ENCODE results near the gene RYK.

RYK gene

DNA sequence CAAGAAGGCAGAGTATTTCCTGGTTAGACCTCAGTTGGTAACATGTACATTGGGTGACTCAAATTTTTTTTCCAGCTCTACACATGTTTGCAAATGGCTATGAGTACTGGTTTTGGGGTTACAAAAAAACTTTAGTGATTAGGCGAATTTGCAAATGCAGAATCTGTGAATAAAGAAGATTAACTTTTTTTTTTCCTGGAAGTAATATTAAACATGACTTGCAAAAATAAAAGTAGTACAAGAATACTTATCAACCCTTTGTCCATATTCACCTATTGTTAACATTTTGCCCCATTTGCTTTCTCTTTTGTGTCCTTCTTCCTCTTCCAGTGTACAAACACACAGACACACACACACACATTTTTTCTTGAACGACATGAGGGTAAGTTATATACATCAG is 47.6 kb upstream of the RYK start:
- Histone ChIP-seq H2AFZ (ENCODE audit: low read depth, low read length) (no peak overlapping the region), H3K79me2 (ENCODE audit: insufficient read depth, low read length) (no peaks in the 10 kb centered on the region), H3K36me3 (ENCODE audit: insufficient read depth, low read length) (no peaks in the 10 kb centered on the region), H3K9me3 (ENCODE audit: insufficient read depth, low read length, severe bottlenecking) (no peaks in the 10 kb centered on the region), H3K9ac (ENCODE audit: low read depth, low read length) (no peak overlapping the region), H4K20me1 (ENCODE audit: insufficient read depth, low read length) (no peaks in the 10 kb centered on the region), H3K27ac (ENCODE audit: low read length) (no peak overlapping the region), H3K4me2 (ENCODE audit: insufficient read depth, low read length) (no peak overlapping the region), H3K4me3 (ENCODE audit: low read depth in 1 of 2, low read length in 2 of 2) (no peak overlapping the region), H3K27me3 (ENCODE audit: insufficient read depth, low read length, poor library complexity) (no peaks in the 10 kb centered on the region), H3K4me1 (ENCODE audit: insufficient read depth, low read length) (peaks cover 9% of the 10 kb centered on the region)
- no peak for DNase-seq
- ATAC-seq (ENCODE audit: insufficient read depth, low read depth) = no peak
- TF ChIP-seq EZH2 (IDR thresholded peaks at IDR 0.05; ENCODE audit: borderline replicate concordance, low read depth, low read length, severe bottlenecking) = no peak
- TF ChIP-seq, protein P1, sequence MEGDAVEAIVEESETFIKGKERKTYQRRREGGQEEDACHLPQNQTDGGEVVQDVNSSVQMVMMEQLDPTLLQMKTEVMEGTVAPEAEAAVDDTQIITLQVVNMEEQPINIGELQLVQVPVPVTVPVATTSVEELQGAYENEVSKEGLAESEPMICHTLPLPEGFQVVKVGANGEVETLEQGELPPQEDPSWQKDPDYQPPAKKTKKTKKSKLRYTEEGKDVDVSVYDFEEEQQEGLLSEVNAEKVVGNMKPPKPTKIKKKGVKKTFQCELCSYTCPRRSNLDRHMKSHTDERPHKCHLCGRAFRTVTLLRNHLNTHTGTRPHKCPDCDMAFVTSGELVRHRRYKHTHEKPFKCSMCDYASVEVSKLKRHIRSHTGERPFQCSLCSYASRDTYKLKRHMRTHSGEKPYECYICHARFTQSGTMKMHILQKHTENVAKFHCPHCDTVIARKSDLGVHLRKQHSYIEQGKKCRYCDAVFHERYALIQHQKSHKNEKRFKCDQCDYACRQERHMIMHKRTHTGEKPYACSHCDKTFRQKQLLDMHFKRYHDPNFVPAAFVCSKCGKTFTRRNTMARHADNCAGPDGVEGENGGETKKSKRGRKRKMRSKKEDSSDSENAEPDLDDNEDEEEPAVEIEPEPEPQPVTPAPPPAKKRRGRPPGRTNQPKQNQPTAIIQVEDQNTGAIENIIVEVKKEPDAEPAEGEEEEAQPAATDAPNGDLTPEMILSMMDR (IDR thresholded peaks at IDR 0.05; ENCODE audit: borderline replicate concordance, extremely low read depth, low read length, poor library complexity, severe bottlenecking) = no peak

DNA sequence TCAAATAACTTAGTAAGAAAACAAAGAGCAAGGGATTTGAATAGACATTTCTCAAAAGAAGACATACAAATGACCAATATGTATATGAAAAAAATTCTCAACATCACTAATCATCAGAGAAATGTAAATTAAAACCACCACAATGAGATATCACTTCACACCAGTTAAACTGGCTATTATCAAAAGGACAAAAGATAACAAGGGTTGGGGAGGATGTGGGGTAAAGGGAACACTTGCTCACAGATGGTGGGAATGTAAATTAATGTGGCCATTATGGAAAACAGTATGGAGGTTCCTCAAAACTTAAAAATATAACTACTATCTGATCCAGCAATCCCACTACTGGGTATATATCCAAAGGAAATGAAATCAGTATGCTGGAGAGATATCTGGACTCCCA is 46.0 kb upstream of the RYK start:
- no peak overlapping the region for H3K4me2 ChIP-seq (ENCODE audit: insufficient read depth, low read length)
- no peaks in the 10 kb centered on the region for H3K79me2 ChIP-seq (ENCODE audit: insufficient read depth, low read length)
- TF ChIP-seq, protein P1 (IDR thresholded peaks at IDR 0.05; ENCODE audit: borderline replicate concordance, extremely low read depth, low read length, poor library complexity, severe bottlenecking) = no peak
- TF ChIP-seq EZH2 (IDR thresholded peaks at IDR 0.05; ENCODE audit: borderline replicate concordance, low read depth, low read length, severe bottlenecking) = no peak
- no peak overlapping the region for H3K27ac ChIP-seq (ENCODE audit: low read length)
- no peaks in the 10 kb centered on the region for H3K9me3 ChIP-seq (ENCODE audit: insufficient read depth, low read length, severe bottlenecking)
- no peak overlapping the region for H2AFZ ChIP-seq (ENCODE audit: low read depth, low read length)
- no peak overlapping the region for H3K9ac ChIP-seq (ENCODE audit: low read depth, low read length)
- no peak for DNase-seq
- H3K27me3 ChIP-seq (ENCODE audit: insufficient read depth, low read length, poor library complexity) = no peaks in the 10 kb centered on the region
- no peaks in the 10 kb centered on the region for H3K36me3 ChIP-seq (ENCODE audit: insufficient read depth, low read length)
- H4K20me1 ChIP-seq (ENCODE audit: insufficient read depth, low read length) = no peaks in the 10 kb centered on the region
- no peak for ATAC-seq (ENCODE audit: insufficient read depth, low read depth)
- H3K4me1 ChIP-seq (ENCODE audit: insufficient read depth, low read length) = peaks cover 9% of the 10 kb centered on the region
- H3K4me3 ChIP-seq (ENCODE audit: low read depth in 1 of 2, low read length in 2 of 2) = no peak overlapping the region

DNA sequence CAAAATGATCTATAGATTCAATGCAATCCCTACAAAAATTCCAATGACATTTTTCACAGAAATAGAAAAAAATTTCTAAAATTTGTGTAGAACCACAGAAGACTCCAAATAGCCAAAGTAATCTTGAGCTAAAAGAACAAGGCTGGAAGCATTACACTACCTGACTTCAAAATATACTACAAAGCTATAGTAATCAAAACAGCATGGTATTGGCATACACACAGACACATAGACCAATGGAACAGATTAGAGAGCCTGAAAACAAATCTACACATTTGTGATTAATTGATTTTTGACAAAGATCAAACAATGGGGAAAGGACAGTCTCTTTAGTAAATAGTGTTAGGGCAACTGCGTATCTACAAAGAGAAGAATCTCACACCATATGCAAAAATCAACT is 45.3 kb upstream of the RYK start:
- no peak for DNase-seq
- Histone ChIP-seq H3K4me2 (ENCODE audit: insufficient read depth, low read length) (no peak overlapping the region), H3K9me3 (ENCODE audit: insufficient read depth, low read length, severe bottlenecking) (no peaks in the 10 kb centered on the region)

More for the DNA sequence above, 45.3 kb upstream of the RYK start:
- H3K4me1 ChIP-seq (ENCODE audit: insufficient read depth, low read length) = peaks cover 9% of the 10 kb centered on the region
- no peaks in the 10 kb centered on the region for H3K79me2 ChIP-seq (ENCODE audit: insufficient read depth, low read length)
- H3K36me3 ChIP-seq (ENCODE audit: insufficient read depth, low read length) = no peaks in the 10 kb centered on the region
- no peak overlapping the region for H3K4me3 ChIP-seq (ENCODE audit: low read depth in 1 of 2, low read length in 2 of 2)
- no peak overlapping the region for H3K9ac ChIP-seq (ENCODE audit: low read depth, low read length)
- no peaks in the 10 kb centered on the region for H4K20me1 ChIP-seq (ENCODE audit: insufficient read depth, low read length)
- TF ChIP-seq, protein P1 (IDR thresholded peaks at IDR 0.05; ENCODE audit: borderline replicate concordance, extremely low read depth, low read length, poor library complexity, severe bottlenecking) = no peak
- no peak for TF ChIP-seq EZH2 (IDR thresholded peaks at IDR 0.05; ENCODE audit: borderline replicate concordance, low read depth, low read length, severe bottlenecking)
- H3K27ac ChIP-seq (ENCODE audit: low read length) = no peak overlapping the region
- H2AFZ ChIP-seq (ENCODE audit: low read depth, low read length) = no peak overlapping the region
- no peak for ATAC-seq (ENCODE audit: insufficient read depth, low read depth)
- no peaks in the 10 kb centered on the region for H3K27me3 ChIP-seq (ENCODE audit: insufficient read depth, low read length, poor library complexity)
